Kidney epithelial cell (primary cell): ENCODE results near the gene ZNF444. TPM values are rescaled to one million over a fixed set of nuclear protein-coding genes. Genes with fewer than 3 reads are reported as not detected.
"Not testable (repeated sequence)": the region's sequence is repeated elsewhere in the genome, so short reads cannot be mapped to it uniquely, and the experiment has no call there.

Experiments
- DNase-seq: peaks from one replicate; pipeline ENCODE4 v3.0.0-alpha.2; 2010; ENCODE audit warnings: low read depth
- H3K27me3 ChIP-seq: 2 replicates; pipeline ENCODE4 v1.6.0; 2011; ENCODE audit warnings: low read length; ENCODE audit not compliant: control insufficient read depth, insufficient read depth
- H3K36me3 ChIP-seq: 2 replicates; pipeline ENCODE4 v1.5.1; 2011; ENCODE audit warnings: low read length; ENCODE audit not compliant: control insufficient read depth, insufficient read depth
- H3K4me3 ChIP-seq: 2 replicates; pipeline ENCODE4 v1.5.1; 2011; ENCODE audit warnings: low read depth, mild to moderate bottlenecking, control low read depth, low read length
- CTCF ChIP-seq: IDR thresholded peaks from 2 replicates; pipeline ENCODE4 v1.5.1; 2011; ENCODE audit warnings: mild to moderate bottlenecking, moderate library complexity, low read length, control low read depth, inconsistent platforms; ENCODE audit not compliant: insufficient read depth, poor library complexity, severe bottlenecking
- total RNA-seq: library from RNA; depleted of rRNA; stranded (reverse); fragments of >200 nt; gene quantifications from 2 replicates; pipeline ENCODE4 v1.2.3, GENCODE V29; 2015

The ZNF444 gene
- total RNA-seq, 1 donor from 2014 or later = 40.0 TPM

GRCh38 chr19:56097306-56097705 is 43.8 kb upstream of the ZNF444 start:
- peaks cover 1% of the 10 kb centered on the region for H3K36me3 ChIP-seq
- no peak for DNase-seq
- no peak for TF ChIP-seq CTCF
- no peaks in the 10 kb centered on the region for H3K27me3 ChIP-seq
- no peak overlapping the region for H3K4me3 ChIP-seq

- peaks cover 1% of the 10 kb centered on the region for H3K36me3 ChIP-seq
Measured at GRCh38 chr19:56097776-56098175, 43.3 kb upstream of the ZNF444 start.

GRCh38 chr19:56098237-56098636 is 42.9 kb upstream of the ZNF444 start:
- H3K36me3 ChIP-seq, DNase-seq, H3K4me3 ChIP-seq, H3K27me3 ChIP-seq: not testable (repeated sequence)

More at GRCh38 chr19:56097776-56098175, 43.3 kb upstream of the ZNF444 start:
- DNase-seq = no peak
- no peaks in the 10 kb centered on the region for H3K27me3 ChIP-seq
- TF ChIP-seq CTCF = no peak
- no peak overlapping the region for H3K4me3 ChIP-seq

- no peak for DNase-seq
- Histone ChIP-seq H3K4me3 (no peak overlapping the region), H3K36me3 (peaks cover 1% of the 10 kb centered on the region), H3K27me3 (no peaks in the 10 kb centered on the region)
- TF ChIP-seq CTCF = no peak
Measured at GRCh38 chr19:56098731-56099568, 42.1 kb upstream of the ZNF444 start.

- Histone ChIP-seq H3K27me3 (no peaks in the 10 kb centered on the region), H3K4me3 (no peak overlapping the region), H3K36me3 (peaks cover 1% of the 10 kb centered on the region)
- no peak for DNase-seq
- TF ChIP-seq CTCF = no peak
Measured at GRCh38 chr19:56099638-56100539, 41.2 kb upstream of the ZNF444 start.

- no peak overlapping the region for H3K4me3 ChIP-seq
- DNase-seq = no peak
- H3K36me3 ChIP-seq = peaks cover 1% of the 10 kb centered on the region
- no peaks in the 10 kb centered on the region for H3K27me3 ChIP-seq
- TF ChIP-seq CTCF = no peak
Measured at GRCh38 chr19:56101095-56101494, 40.0 kb upstream of the ZNF444 start.
